ENCODE results near the gene CX3CL1. TPM values are rescaled to one million over a fixed set of nuclear protein-coding genes. Genes with fewer than 3 reads are reported as not detected.
"Not testable (repeated sequence)": the region's sequence is repeated elsewhere in the genome, so short reads cannot be mapped to it uniquely, and the experiment has no call there.

The CX3CL1 gene
- total RNA-seq, 1 donor from 2014 or later = not detected

DNA sequence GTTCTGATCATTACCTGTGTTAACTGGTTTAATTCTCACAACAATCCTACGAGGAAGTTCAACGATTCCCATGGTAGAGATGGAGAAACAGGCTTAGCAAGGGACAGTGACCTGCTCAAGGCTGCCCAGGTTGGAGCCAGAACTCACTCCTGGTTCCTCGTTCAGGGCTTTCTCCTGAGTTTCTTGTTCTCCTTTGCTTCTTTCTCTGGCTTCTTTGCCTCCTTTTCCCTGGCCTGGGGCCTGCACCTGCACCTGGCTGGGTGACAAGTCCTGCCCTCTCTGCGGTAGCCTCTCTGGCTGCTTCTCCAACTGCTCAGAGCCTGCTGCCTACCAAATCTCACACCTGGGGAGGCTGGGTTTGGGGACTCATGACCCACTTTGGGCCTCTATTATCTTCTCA, 10.9 kb upstream of the CX3CL1 start:
- no peak overlapping the region for H3K4me3 Mint-ChIP-seq (ENCODE audit: low read depth)
- no peaks in the 10 kb centered on the region for H3K36me3 Mint-ChIP-seq (ENCODE audit: low read depth)
- no peak for DNase-seq (ENCODE audit: low spot score)
- peaks cover 7% of the 10 kb centered on the region for H3K27me3 Mint-ChIP-seq (ENCODE audit: low read depth)
- intact Hi-C loops (cut with micrococcal nuclease) = no loop called here
- H3K27ac Mint-ChIP-seq = no peak overlapping the region
- no peaks in the 10 kb centered on the region for H3K9me3 Mint-ChIP-seq
- peaks cover 10% of the 10 kb centered on the region for H3K4me1 Mint-ChIP-seq (ENCODE audit: low read depth)

DNA sequence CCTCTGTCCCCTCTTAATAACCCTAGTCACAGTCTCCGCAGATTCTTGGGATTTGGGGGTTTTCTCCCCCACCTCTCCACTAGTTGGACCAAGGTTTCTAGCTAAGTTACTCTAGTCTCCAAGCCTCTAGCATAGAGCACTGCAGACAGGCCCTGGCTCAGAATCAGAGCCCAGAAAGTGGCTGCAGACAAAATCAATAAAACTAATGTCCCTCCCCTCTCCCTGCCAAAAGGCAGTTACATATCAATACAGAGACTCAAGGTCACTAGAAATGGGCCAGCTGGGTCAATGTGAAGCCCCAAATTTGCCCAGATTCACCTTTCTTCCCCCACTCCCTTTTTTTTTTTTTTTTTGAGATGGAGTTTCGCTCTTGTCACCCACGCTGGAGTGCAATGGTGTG, 8.1 kb upstream of the CX3CL1 start:
- peaks cover 12% of the 10 kb centered on the region for H3K27me3 Mint-ChIP-seq (ENCODE audit: low read depth)
- no peak for DNase-seq (ENCODE audit: low spot score)
- intact Hi-C loops (cut with micrococcal nuclease) = no loop called here
- H3K4me1 Mint-ChIP-seq (ENCODE audit: low read depth) = no peaks in the 10 kb centered on the region
- H3K36me3 Mint-ChIP-seq (ENCODE audit: low read depth) = no peaks in the 10 kb centered on the region
- no peak overlapping the region for H3K4me3 Mint-ChIP-seq (ENCODE audit: low read depth)
- no peak overlapping the region for H3K27ac Mint-ChIP-seq
- no peaks in the 10 kb centered on the region for H3K9me3 Mint-ChIP-seq

- Mint-ChIP-seq H3K9me3 (no peaks in the 10 kb centered on the region), H3K27ac (no peak overlapping the region), H3K4me1 (ENCODE audit: low read depth) (no peaks in the 10 kb centered on the region), H3K36me3 (ENCODE audit: low read depth) (no peaks in the 10 kb centered on the region), H3K4me3 (ENCODE audit: low read depth) (no peak overlapping the region), H3K27me3 (ENCODE audit: low read depth) (peaks cover 12% of the 10 kb centered on the region)
- intact Hi-C loops (cut with micrococcal nuclease) = no loop called here
- DNase-seq (ENCODE audit: low spot score) = no peak
These were observed 5.7 kb upstream of the CX3CL1 start for GRCh38 chr16:57366544-57367040.

DNA sequence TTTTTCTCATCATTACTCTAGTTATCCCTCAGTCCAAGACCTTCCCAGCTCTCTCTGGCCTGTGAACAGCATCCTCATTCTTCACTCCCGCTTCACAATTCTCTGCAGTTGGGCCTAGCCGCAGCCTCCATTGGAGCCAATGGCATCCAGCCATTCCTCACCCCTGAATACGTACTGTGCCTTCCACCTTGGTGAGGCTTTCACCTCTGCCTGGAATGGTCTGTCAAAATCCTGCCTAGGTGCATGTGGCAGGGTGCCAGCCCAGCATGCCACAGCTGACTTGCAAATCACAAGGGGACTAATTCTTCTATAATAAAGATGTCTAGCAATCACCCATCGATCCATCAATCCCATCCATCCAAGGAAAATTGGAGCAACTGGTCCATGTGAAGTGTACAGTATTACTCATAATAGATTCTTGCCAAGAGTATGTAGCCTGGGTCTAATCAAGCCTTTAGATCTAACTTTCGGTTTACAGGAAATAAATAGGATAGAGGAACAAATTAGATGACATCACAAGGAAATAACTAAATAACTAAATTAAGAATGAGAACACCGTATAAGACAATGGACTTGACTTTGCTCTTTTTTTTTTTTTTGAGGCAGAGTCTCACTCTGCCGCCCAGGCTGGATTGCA, 5.1 kb upstream of the CX3CL1 start:
- H3K9me3 Mint-ChIP-seq = no peaks in the 10 kb centered on the region
- no peaks in the 10 kb centered on the region for H3K36me3 Mint-ChIP-seq (ENCODE audit: low read depth)
- H3K27ac Mint-ChIP-seq = no peak overlapping the region
- H3K4me1 Mint-ChIP-seq (ENCODE audit: low read depth) = no peaks in the 10 kb centered on the region
- no peak for DNase-seq (ENCODE audit: low spot score)
- intact Hi-C loops (cut with micrococcal nuclease) = no loop called here
- no peak overlapping the region for H3K4me3 Mint-ChIP-seq (ENCODE audit: low read depth)
- H3K27me3 Mint-ChIP-seq (ENCODE audit: low read depth) = peaks cover 12% of the 10 kb centered on the region

DNA sequence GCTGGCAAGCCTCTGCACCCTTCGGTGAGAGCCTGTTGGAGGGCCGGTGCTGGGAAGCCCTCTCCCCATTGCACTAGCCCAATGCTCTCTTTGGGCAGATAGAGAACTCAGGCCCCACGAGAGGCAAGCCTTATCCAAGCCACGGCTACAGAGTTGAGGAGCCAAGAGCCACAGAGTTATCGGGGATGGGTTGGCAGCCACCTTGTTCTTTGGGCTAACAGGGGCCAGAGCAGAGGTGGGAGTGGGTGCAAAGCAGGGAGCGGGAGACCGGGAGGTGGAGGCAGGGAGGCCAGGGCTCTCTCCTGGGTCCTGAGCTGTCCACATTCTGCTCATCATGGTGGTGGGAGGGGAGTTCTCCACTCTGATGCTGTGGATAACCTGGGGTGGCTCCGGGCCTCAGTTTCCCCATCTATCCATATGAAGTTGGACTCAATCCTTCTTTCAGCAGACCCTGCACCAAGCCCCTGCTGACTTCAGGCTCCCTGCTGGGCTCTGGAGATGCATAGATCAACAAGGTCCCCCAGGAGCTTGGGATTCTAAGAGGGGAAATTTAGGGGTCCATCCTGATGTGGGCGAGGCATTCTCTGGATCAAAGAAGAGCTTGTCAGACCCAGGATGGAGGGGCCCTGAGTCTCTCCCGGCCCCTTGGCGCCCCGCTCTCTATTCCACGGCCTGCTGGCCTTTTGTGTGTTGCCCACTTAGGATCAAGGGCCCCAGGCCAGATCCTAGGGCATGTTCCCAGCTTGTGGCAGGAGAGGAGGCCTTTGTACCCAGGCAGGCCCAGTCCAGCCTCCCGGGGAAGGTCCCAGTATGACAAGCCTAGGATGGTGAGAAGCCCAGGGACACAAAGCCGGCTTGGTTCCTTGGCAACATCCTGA, 557 bp upstream of the CX3CL1 start:
- Mint-ChIP-seq H3K27me3 (ENCODE audit: low read depth) (peaks cover 5% of the 10 kb centered on the region), H3K36me3 (ENCODE audit: low read depth) (no peaks in the 10 kb centered on the region), H3K4me3 (ENCODE audit: low read depth) (no peak overlapping the region), H3K4me1 (ENCODE audit: low read depth) (peaks cover 7% of the 10 kb centered on the region), H3K27ac (no peak overlapping the region), H3K9me3 (no peaks in the 10 kb centered on the region)
- intact Hi-C loops (cut with micrococcal nuclease) = no loop called here
- DNase-seq (ENCODE audit: low spot score) = no peak

DNA sequence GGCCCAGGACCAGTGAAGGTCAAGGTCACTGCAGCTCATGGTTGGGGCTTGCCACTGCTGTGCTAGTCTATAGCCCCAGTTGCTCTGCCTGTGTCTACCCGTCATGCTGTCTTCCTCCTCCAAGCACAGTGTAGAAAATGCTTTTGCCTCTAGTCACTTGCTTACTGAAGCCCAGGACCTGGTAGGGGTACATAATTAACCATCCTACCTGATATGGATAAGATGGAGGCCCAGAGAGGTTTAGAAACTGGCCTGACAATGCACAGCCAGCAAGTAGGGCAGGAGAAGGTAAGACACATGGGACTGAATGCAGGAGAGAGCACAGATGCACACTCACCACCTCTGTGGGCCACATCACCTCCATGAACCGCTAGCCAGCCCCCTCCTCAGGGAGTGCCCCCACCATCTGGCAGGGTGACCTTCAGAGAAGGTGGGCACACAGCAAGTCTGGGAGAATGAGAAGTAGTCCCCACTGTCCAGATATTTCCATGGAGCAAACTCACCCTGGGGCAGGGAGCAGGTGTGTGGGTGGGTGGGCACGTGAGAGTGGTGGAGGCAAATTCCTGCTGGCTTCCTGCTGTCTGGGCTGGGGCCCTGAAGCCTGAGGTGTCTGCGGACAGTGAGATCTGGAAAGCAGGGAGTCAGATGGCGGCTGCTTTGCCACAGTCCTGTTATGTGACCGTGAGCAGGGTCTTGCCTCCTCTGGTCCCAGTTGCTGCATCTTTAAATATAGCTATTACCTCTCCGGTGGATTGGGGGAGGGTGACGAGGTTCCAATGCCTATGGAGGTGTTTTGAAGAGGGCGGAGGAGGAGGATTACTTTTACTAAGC, 1.0 kb downstream of the CX3CL1 start:
- H3K4me3 Mint-ChIP-seq (ENCODE audit: low read depth) = no peak overlapping the region
- no peak overlapping the region for H3K27ac Mint-ChIP-seq
- DNase-seq (ENCODE audit: low spot score) = no peak
- no peaks in the 10 kb centered on the region for H3K9me3 Mint-ChIP-seq
- no peaks in the 10 kb centered on the region for H3K36me3 Mint-ChIP-seq (ENCODE audit: low read depth)
- intact Hi-C loops (cut with micrococcal nuclease) = no loop called here
- H3K27me3 Mint-ChIP-seq (ENCODE audit: low read depth) = no peaks in the 10 kb centered on the region
- peaks cover 19% of the 10 kb centered on the region for H3K4me1 Mint-ChIP-seq (ENCODE audit: low read depth)

- peaks cover 19% of the 10 kb centered on the region for H3K4me1 Mint-ChIP-seq (ENCODE audit: low read depth)
- H3K9me3 Mint-ChIP-seq = no peaks in the 10 kb centered on the region
- no peak overlapping the region for H3K4me3 Mint-ChIP-seq (ENCODE audit: low read depth)
- H3K36me3 Mint-ChIP-seq (ENCODE audit: low read depth) = no peaks in the 10 kb centered on the region
- intact Hi-C loops (cut with micrococcal nuclease) = no loop called here
- H3K27ac Mint-ChIP-seq = no peak overlapping the region
- H3K27me3 Mint-ChIP-seq (ENCODE audit: low read depth) = no peaks in the 10 kb centered on the region
- no peak for DNase-seq (ENCODE audit: low spot score)
These were observed 1.8 kb downstream of the CX3CL1 start for GRCh38 chr16:57374067-57374534.

DNA sequence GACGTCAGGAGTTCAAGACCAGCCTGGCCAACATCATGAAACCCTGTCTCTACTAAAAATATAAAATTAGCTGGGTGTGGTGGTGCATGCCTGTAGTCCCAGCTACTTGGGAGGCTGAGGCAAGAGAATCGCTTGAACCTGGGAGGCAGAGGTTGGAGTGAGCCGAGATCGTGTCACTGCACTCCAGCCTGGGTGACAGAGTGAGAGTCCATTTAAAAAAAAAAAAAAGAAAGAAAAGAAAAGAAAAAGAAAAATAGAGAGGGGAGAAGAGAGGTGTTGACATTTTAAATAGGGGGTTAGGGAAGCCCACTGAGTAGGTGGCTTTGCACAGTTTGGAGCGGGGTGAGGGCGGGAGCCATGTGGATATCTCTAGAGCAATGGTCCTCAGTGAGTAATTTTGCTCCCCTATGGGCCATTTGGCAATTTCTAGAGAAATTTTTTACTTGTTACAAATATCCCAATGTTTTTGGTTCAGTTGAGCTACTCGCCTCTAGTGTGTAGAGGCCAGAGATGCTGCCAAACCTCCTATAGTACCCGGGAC, 2.7 kb downstream of the CX3CL1 start:
- not testable (repeated sequence) for H3K36me3 Mint-ChIP-seq (ENCODE audit: low read depth); DNase-seq (ENCODE audit: low spot score); H3K27ac Mint-ChIP-seq; H3K27me3 Mint-ChIP-seq (ENCODE audit: low read depth); H3K9me3 Mint-ChIP-seq; H3K4me3 Mint-ChIP-seq (ENCODE audit: low read depth)
- intact Hi-C loops (cut with micrococcal nuclease) = loop anchor here (5.0 kb wide), 1 partner anchor 42 kb away; no protein-coding TSS in a partner anchor
- peaks cover 19% of the 10 kb centered on the region for H3K4me1 Mint-ChIP-seq (ENCODE audit: low read depth)

DNA sequence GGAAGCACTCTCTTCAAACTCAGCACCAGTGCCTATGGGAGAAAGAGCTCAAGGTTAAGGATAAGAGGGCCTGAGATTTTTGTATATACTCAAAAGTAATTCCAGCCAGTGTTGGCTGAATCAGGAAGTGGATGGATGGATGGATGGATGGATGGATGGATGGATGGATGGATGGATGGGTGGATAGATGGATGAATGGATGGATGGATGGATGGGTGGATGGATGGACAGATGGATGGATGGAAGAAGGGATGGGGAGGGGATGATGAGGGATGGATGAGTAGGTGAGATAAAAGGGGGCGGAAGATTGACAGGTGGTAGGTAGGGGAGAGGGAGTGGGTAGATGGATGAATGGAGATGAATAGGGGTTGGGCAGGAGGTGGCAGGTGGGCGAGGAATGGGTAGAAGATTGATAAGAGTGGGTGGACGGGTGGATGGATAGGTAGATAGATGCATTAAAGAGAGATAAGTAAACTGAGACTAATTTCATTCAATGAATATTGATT, 4.1 kb downstream of the CX3CL1 start:
- Mint-ChIP-seq H3K27me3 (ENCODE audit: low read depth) (no peaks in the 10 kb centered on the region), H3K4me1 (ENCODE audit: low read depth) (peaks cover 19% of the 10 kb centered on the region), H3K9me3 (no peaks in the 10 kb centered on the region), H3K4me3 (ENCODE audit: low read depth) (no peak overlapping the region), H3K36me3 (ENCODE audit: low read depth) (no peaks in the 10 kb centered on the region), H3K27ac (no peak overlapping the region)
- intact Hi-C loops (cut with micrococcal nuclease) = loop anchor here (5.0 kb wide), 1 partner anchor 41 kb away; no protein-coding TSS in a partner anchor
- DNase-seq (ENCODE audit: low spot score) = no peak

- Mint-ChIP-seq H3K4me3 (ENCODE audit: low read depth) (no peak overlapping the region), H3K27ac (peak overlapping the region; percentile 68), H3K4me1 (ENCODE audit: low read depth) (peaks cover 19% of the 10 kb centered on the region), H3K27me3 (ENCODE audit: low read depth) (no peaks in the 10 kb centered on the region), H3K9me3 (no peaks in the 10 kb centered on the region), H3K36me3 (ENCODE audit: low read depth) (no peaks in the 10 kb centered on the region)
- no peak for DNase-seq (ENCODE audit: low spot score)
- intact Hi-C loops (cut with micrococcal nuclease) = loop anchor here (1.0 to 5.0 kb wide), 2 partner anchors 40 to 77 kb away; no protein-coding TSS in a partner anchor
These were observed 5.0 kb downstream of the CX3CL1 start for GRCh38 chr16:57377080-57377841.

- no peaks in the 10 kb centered on the region for H3K36me3 Mint-ChIP-seq (ENCODE audit: low read depth)
- intact Hi-C loops (cut with micrococcal nuclease) = loop anchor here (5.0 kb wide), 1 partner anchor 38 kb away; no protein-coding TSS in a partner anchor
- no peak for DNase-seq (ENCODE audit: low spot score)
- H3K9me3 Mint-ChIP-seq = no peaks in the 10 kb centered on the region
- no peak overlapping the region for H3K4me3 Mint-ChIP-seq (ENCODE audit: low read depth)
- no peak overlapping the region for H3K27ac Mint-ChIP-seq
- no peaks in the 10 kb centered on the region for H3K27me3 Mint-ChIP-seq (ENCODE audit: low read depth)
- peaks cover 19% of the 10 kb centered on the region for H3K4me1 Mint-ChIP-seq (ENCODE audit: low read depth)
These were observed 7.3 kb downstream of the CX3CL1 start for GRCh38 chr16:57379579-57379978.

Measured in activated T-helper 2 cell treated with anti-CD3 and anti-CD28 coated beads, Interferon-gamma antibody, Interleukin-2, Interleukin-4, amounts not matched to agents 10 μg/mL and 5 μg/mL and 100 μg/mL, durations not matched to agents 14 hours and 24 hours and 36 hours (primary cell).